ENCODE results near the gene VKORC1. TPM values are rescaled to one million over a fixed set of nuclear protein-coding genes. Genes with fewer than 3 reads are reported as not detected.
"Not testable (repeated sequence)": the region's sequence is repeated elsewhere in the genome, so short reads cannot be mapped to it uniquely, and the experiment has no call there.

Gene VKORC1
- polyA plus RNA-seq = 51.8 TPM
- long read RNA-seq, donor 1, transcript VKORC1-205 (3 exons, 1,012 nt) = major isoform, 17 of 42 reads
- long read RNA-seq, donor 1, transcript VKORC1-207 (2 exons, 461 nt) = minor isoform, 15 of 42 reads
- long read RNA-seq, donor 1, partial matches to known transcripts = 7 of 42 reads
- long read RNA-seq, donor 1, other reads (novel, unspliced or antisense) = 0 of 42 reads
- long read RNA-seq, donor 2, transcript VKORC1-205 (3 exons, 1,012 nt) = major isoform, 55 of 84 reads
- long read RNA-seq, donor 2, transcript VKORC1-203 (2 exons, 901 nt) = minor isoform, 5 of 84 reads
- long read RNA-seq, donor 2, transcript VKORC1-207 (2 exons, 461 nt) = minor isoform, 24 of 84 reads
- long read RNA-seq, donor 2, partial matches to known transcripts = 0 of 84 reads
- long read RNA-seq, donor 2, other reads (novel, unspliced or antisense) = 0 of 84 reads
- long read RNA-seq, donor 3 = 0 reads
- long read RNA-seq, donor 4, transcript VKORC1-205 (3 exons, 1,012 nt) = major isoform, 8 of 9 reads
- long read RNA-seq, donor 4, partial matches to known transcripts = 0 of 9 reads
- long read RNA-seq, donor 4, other reads (novel, unspliced or antisense) = 0 of 9 reads
- long read RNA-seq, donor 5, transcript VKORC1-207 (2 exons, 461 nt) = minor isoform, 15 of 49 reads
- long read RNA-seq, donor 5, transcript VKORC1-205 (3 exons, 1,012 nt) = major isoform, 25 of 49 reads
- long read RNA-seq, donor 5, partial matches to known transcripts = 5 of 49 reads
- long read RNA-seq, donor 5, other reads (novel, unspliced or antisense) = 0 of 49 reads
- long read RNA-seq, donor 6, transcript VKORC1-205 (3 exons, 1,012 nt) = major isoform, 30 of 57 reads
- long read RNA-seq, donor 6, transcript VKORC1-203 (2 exons, 901 nt) = minor isoform, 5 of 57 reads
- long read RNA-seq, donor 6, transcript VKORC1-207 (2 exons, 461 nt) = minor isoform, 21 of 57 reads
- long read RNA-seq, donor 6, partial matches to known transcripts = 0 of 57 reads
- long read RNA-seq, donor 6, other reads (novel, unspliced or antisense) = 0 of 57 reads
- long read RNA-seq, donor 7, transcript VKORC1-205 (3 exons, 1,012 nt) = major isoform, 20 of 43 reads
- long read RNA-seq, donor 7, transcript VKORC1-207 (2 exons, 461 nt) = minor isoform, 14 of 43 reads
- long read RNA-seq, donor 7, transcript VKORC1-203 (2 exons, 901 nt) = minor isoform, 8 of 43 reads
- long read RNA-seq, donor 7, partial matches to known transcripts = 0 of 43 reads
- long read RNA-seq, donor 7, other reads (novel, unspliced or antisense) = 0 of 43 reads
- long read RNA-seq, donor 8, transcript VKORC1-207 (2 exons, 461 nt) = minor isoform, 34 of 107 reads
- long read RNA-seq, donor 8, transcript VKORC1-203 (2 exons, 901 nt) = minor isoform, 6 of 107 reads
- long read RNA-seq, donor 8, transcript VKORC1-205 (3 exons, 1,012 nt) = major isoform, 66 of 107 reads
- long read RNA-seq, donor 8, partial matches to known transcripts = 0 of 107 reads
- long read RNA-seq, donor 8, other reads (novel, unspliced or antisense) = 0 of 107 reads
- long read RNA-seq, donor 9, transcript VKORC1-205 (3 exons, 1,012 nt) = major isoform, 40 of 77 reads
- long read RNA-seq, donor 9, transcript VKORC1-203 (2 exons, 901 nt) = minor isoform, 9 of 77 reads
- long read RNA-seq, donor 9, transcript VKORC1-207 (2 exons, 461 nt) = minor isoform, 28 of 77 reads
- long read RNA-seq, donor 9, partial matches to known transcripts = 0 of 77 reads
- long read RNA-seq, donor 9, other reads (novel, unspliced or antisense) = 0 of 77 reads
- long read RNA-seq, donor 10, transcript VKORC1-207 (2 exons, 461 nt) = minor isoform, 9 of 49 reads
- long read RNA-seq, donor 10, transcript VKORC1-205 (3 exons, 1,012 nt) = major isoform, 38 of 49 reads
- long read RNA-seq, donor 10, partial matches to known transcripts = 0 of 49 reads
- long read RNA-seq, donor 10, other reads (novel, unspliced or antisense) = 0 of 49 reads
- long read RNA-seq, donor 11, transcript VKORC1-205 (3 exons, 1,012 nt) = major isoform, 27 of 49 reads
- long read RNA-seq, donor 11, transcript VKORC1-207 (2 exons, 461 nt) = minor isoform, 18 of 49 reads
- long read RNA-seq, donor 11, partial matches to known transcripts = 0 of 49 reads
- long read RNA-seq, donor 11, other reads (novel, unspliced or antisense) = 0 of 49 reads

DNA sequence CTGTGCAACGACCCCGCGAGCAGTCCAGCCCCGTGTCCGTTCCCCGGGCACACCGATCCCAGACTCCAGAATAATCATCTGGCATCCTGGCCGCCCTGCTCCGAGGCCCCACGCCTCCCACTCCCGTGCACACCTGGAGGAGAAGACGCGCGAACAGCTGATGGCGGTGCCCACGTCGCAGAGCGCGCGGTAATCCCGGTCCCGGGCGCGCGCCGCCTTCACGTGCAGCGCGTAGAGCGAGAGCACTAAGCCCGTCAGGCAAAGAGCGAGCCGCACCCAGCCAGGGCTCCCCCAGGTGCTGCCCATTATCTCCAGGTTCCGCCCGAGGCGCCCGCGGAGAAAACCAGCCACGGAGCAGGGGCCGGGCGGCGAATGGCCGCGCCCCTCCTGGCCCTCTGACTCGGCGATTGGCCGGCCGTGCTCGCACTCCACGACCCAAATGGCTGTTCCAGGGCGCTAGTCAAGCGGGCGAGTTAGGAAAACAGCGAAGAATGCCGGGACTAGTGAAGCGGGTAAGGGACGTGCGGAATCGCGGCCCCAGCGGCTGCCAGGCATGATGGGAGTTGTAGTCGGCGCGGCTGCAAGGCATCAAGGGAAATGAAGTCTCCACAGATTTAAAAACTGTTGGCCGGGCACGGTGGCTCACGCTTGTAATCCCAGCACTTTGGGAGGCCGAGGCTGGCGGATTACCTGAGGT, at the start of gene VKORC1:
Gene VKORC1, minus strand, starts transcription at position 374 of the 697 bp plus-strand sequence. Its CDS starts 68 bp downstream, at position 306.
- peak; percentile 93 to 97 for DNase-seq
- H3K9me3 ChIP-seq (ENCODE audit: control insufficient read depth, low read depth, low read length) = peaks cover 5% of the 10 kb centered on the region
- no CpG with 5 or more reads among the region's 69 CpGs for WGBS (ENCODE audit: insufficient coverage, low lambda C conversion rate)
- H3K4me1 ChIP-seq (ENCODE audit: control insufficient read depth, insufficient read depth, low read length) = peaks cover 8% of the 10 kb centered on the region
- peak within 1 kb of the TSS; percentile 85 for H3K4me3 ChIP-seq (ENCODE audit: low read length)
- peaks cover 11% of the 10 kb centered on the region for H3K36me3 ChIP-seq (ENCODE audit: control insufficient read depth, insufficient read depth, low read length)
- peak within 1 kb of the TSS; percentile 88 for H3K27ac ChIP-seq (ENCODE audit: low read length)
- H3K27me3 ChIP-seq (ENCODE audit: control insufficient read depth, insufficient read depth, low read length) = no peaks in the 10 kb centered on the region

- WGBS (ENCODE audit: insufficient coverage, low lambda C conversion rate) = 86% methylated on average over 1 of the region's 8 CpGs
- Histone ChIP-seq H3K27ac (ENCODE audit: low read length) (no peak overlapping the region), H3K4me1 (ENCODE audit: control insufficient read depth, insufficient read depth, low read length) (peaks cover 31% of the 10 kb centered on the region), H3K4me3 (ENCODE audit: low read length) (no peak overlapping the region), H3K27me3 (ENCODE audit: control insufficient read depth, insufficient read depth, low read length) (peaks cover 17% of the 10 kb centered on the region), H3K36me3 (ENCODE audit: control insufficient read depth, insufficient read depth, low read length) (no peaks in the 10 kb centered on the region), H3K9me3 (ENCODE audit: control insufficient read depth, low read depth, low read length) (peaks cover 6% of the 10 kb centered on the region)
- DNase-seq = no peak
Measured at GRCh38 chr16:31143694-31144148, 49.1 kb upstream of the VKORC1 start.

GRCh38 chr16:31143011-31143693, 48.6 kb upstream of the VKORC1 start:
- H3K27me3 ChIP-seq (ENCODE audit: control insufficient read depth, insufficient read depth, low read length) = peaks cover 14% of the 10 kb centered on the region
- no peak overlapping the region for H3K27ac ChIP-seq (ENCODE audit: low read length)
- H3K4me3 ChIP-seq (ENCODE audit: low read length) = no peak overlapping the region
- H3K36me3 ChIP-seq (ENCODE audit: control insufficient read depth, insufficient read depth, low read length) = no peaks in the 10 kb centered on the region
- peak in 1 of 2 donors; percentile 15 for DNase-seq
- peaks cover 6% of the 10 kb centered on the region for H3K9me3 ChIP-seq (ENCODE audit: control insufficient read depth, low read depth, low read length)
- peaks cover 37% of the 10 kb centered on the region for H3K4me1 ChIP-seq (ENCODE audit: control insufficient read depth, insufficient read depth, low read length)
- no CpG with 5 or more reads among the region's 22 CpGs for WGBS (ENCODE audit: insufficient coverage, low lambda C conversion rate)

GRCh38 chr16:31142109-31143010, 47.8 kb upstream of the VKORC1 start:
- no peaks in the 10 kb centered on the region for H3K36me3 ChIP-seq (ENCODE audit: control insufficient read depth, insufficient read depth, low read length)
- no CpG with 5 or more reads among the region's 89 CpGs for WGBS (ENCODE audit: insufficient coverage, low lambda C conversion rate)

GRCh38 chr16:31141489-31142108, 47.0 kb upstream of the VKORC1 start:
- Histone ChIP-seq H3K36me3 (ENCODE audit: control insufficient read depth, insufficient read depth, low read length) (no peaks in the 10 kb centered on the region), H3K9me3 (ENCODE audit: control insufficient read depth, low read depth, low read length) (peaks cover 6% of the 10 kb centered on the region), H3K4me1 (ENCODE audit: control insufficient read depth, insufficient read depth, low read length) (peaks cover 42% of the 10 kb centered on the region), H3K4me3 (ENCODE audit: low read length) (peak overlapping the region; percentile 16), H3K27me3 (ENCODE audit: control insufficient read depth, insufficient read depth, low read length) (peaks cover 4% of the 10 kb centered on the region), H3K27ac (ENCODE audit: low read length) (peak overlapping the region; percentile 93)
- WGBS (ENCODE audit: insufficient coverage, low lambda C conversion rate) = no CpG with 5 or more reads among the region's 10 CpGs
- DNase-seq = peak; percentile 20 to 44

More at GRCh38 chr16:31142109-31143010, 47.8 kb upstream of the VKORC1 start:
- H3K9me3 ChIP-seq (ENCODE audit: control insufficient read depth, low read depth, low read length) = peaks cover 6% of the 10 kb centered on the region
- peaks cover 10% of the 10 kb centered on the region for H3K27me3 ChIP-seq (ENCODE audit: control insufficient read depth, insufficient read depth, low read length)
- peak; percentile 99 for DNase-seq
- peak overlapping the region; percentile 93 for H3K27ac ChIP-seq (ENCODE audit: low read length)
- peaks cover 41% of the 10 kb centered on the region for H3K4me1 ChIP-seq (ENCODE audit: control insufficient read depth, insufficient read depth, low read length)
- peak overlapping the region; percentile 16 for H3K4me3 ChIP-seq (ENCODE audit: low read length)

GRCh38 chr16:31141071-31141469, 46.5 kb upstream of the VKORC1 start:
- Histone ChIP-seq H3K4me1 (ENCODE audit: control insufficient read depth, insufficient read depth, low read length) (peaks cover 47% of the 10 kb centered on the region), H3K27ac (ENCODE audit: low read length) (peak overlapping the region; percentile 93)
- H3K9me3 ChIP-seq (ENCODE audit: control insufficient read depth, low read depth, low read length); H3K4me3 ChIP-seq (ENCODE audit: low read length); H3K36me3 ChIP-seq (ENCODE audit: control insufficient read depth, insufficient read depth, low read length); DNase-seq; H3K27me3 ChIP-seq (ENCODE audit: control insufficient read depth, insufficient read depth, low read length): not testable (repeated sequence)
- 100% methylated on average over 1 of the region's 9 CpGs for WGBS (ENCODE audit: insufficient coverage, low lambda C conversion rate)

All from large intestine (tissue), 12 donors.